Activated CD8-positive, alpha-beta memory T cell treated with anti-CD3 and anti-CD28 coated beads, Interleukin-2, amount 10 ng/mL, durations not matched to agents 7 days and 5 days (primary cell): ENCODE results near the gene AMN. TPM values are rescaled to one million over a fixed set of nuclear protein-coding genes. Genes with fewer than 3 reads are reported as not detected.
"Not testable (repeated sequence)": the region's sequence is repeated elsewhere in the genome, so short reads cannot be mapped to it uniquely, and the experiment has no call there.

ENCODE experiments used
- ATAC-seq: fragments of 150-1000 bp; cut with Tn5 transposase; one replicate; pipeline ENCODE4 v1.10.0; 2021; ENCODE audit warnings: moderate library complexity
- CTCF ChIA-PET: fragments of 350-600 bp; sonication (Branson Sonifier 250); formaldehyde crosslinking; loops from one replicate; lab custom pipeline; 2021; ENCODE audit warnings: antibody characterized with exemption; lab: Charles Lee
- DNase-seq: peaks from one replicate; pipeline ENCODE4 v3.0.0-alpha.2; 2020
- H3K27ac Mint-ChIP-seq: one replicate; pipeline ENCODE4 v1.8.0; 2021; ENCODE audit warnings: mild to moderate bottlenecking, mixed read lengths
- H3K27me3 Mint-ChIP-seq: one replicate; pipeline ENCODE4 v1.8.0; 2021; ENCODE audit warnings: mixed read lengths
- H3K36me3 Mint-ChIP-seq: one replicate; pipeline ENCODE4 v1.8.0; 2021; ENCODE audit warnings: mild to moderate bottlenecking, mixed read lengths
- H3K4me1 Mint-ChIP-seq: one replicate; pipeline ENCODE4 v1.8.0; 2021; ENCODE audit warnings: mixed read lengths
- H3K4me3 Mint-ChIP-seq: one replicate; pipeline ENCODE4 v1.8.0; 2021; ENCODE audit warnings: mild to moderate bottlenecking, moderate library complexity, mixed read lengths
- H3K9me3 Mint-ChIP-seq: one replicate; pipeline ENCODE4 v1.8.0; 2022; ENCODE audit warnings: low read depth, mixed read lengths
- total RNA-seq, 2 experiments: library from RNA; stranded (reverse); gene quantifications; one replicate each; pipeline ENCODE4 v1.2.3, GENCODE V29; 2021

The AMN gene
- total RNA-seq, 2 experiments from 2014 or later: 0.35 to 0.53 TPM

DNA sequence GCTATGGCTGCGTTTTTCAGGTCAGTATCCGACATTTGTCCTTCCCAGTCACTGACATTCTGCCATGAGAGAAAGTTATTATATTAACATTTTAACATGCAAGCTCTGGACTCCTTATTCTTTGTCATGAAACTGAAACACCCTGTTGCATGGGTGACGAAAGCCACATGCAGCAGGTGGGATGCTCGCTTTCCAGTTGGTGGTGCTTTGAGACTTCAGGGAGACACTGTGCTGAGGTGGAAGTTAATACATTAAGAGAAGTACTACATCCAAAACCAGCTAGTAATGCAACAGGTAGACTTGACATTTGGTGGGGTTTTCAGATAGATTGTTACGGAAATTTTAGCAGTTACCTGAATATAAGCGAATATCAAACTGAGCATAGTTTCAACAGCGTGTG is 32.8 kb upstream of the AMN start:
- Mint-ChIP-seq H3K27me3 (no peaks in the 10 kb centered on the region), H3K9me3 (no peaks in the 10 kb centered on the region), H3K4me3 (no peak overlapping the region), H3K4me1 (no peaks in the 10 kb centered on the region), H3K36me3 (peaks cover 23% of the 10 kb centered on the region), H3K27ac (no peak overlapping the region)
- ATAC-seq: no peak
- no peak for DNase-seq
- CTCF ChIA-PET: no interaction called here

DNA sequence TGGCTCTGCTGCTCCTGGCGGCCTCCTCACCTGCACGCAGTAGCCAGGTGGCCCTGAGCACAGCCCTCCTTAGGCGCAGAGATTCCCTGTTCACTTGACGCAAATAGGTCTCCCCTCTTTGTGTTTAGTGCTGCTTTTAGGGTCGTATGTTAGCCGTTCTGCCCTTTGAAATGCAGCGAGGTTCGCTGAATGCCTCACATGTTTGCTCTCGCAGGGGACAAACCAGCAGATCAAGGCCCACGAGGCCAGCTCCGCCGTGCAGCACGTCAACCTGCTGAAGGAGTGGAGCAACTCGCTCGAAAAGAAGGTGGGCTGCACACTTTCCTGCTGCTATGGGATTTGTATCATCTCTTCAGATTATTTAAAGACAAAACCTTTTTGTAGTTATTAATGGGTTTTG is 31.4 kb upstream of the AMN start:
- H3K9me3 Mint-ChIP-seq: no peaks in the 10 kb centered on the region
- CTCF ChIA-PET: interaction anchor here (0.8 to 1.0 kb wide), 2 partner anchors 13 to 197 kb away, joined by 3 read pairs; no protein-coding TSS in a partner anchor

DNA sequence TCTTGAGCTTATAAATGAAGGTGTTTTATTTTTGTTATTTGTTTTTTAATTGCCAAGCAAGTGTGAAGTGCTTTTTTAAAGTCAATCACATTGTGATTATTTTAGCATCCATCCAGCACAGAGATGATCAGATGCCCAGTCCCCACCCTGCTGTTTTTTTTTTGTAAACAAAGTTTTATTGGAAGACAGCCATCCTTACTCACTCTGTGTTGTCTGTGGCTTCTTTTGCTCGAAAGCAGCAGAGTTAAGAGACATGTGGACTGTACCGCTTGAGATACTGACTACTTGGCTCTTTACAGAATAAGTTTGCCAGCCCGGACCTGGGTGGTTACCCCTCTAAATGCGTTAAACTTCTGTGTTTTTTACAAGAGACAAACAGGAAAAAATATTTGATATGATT is 30.9 kb upstream of the AMN start:
- no peak for DNase-seq
- H3K36me3 Mint-ChIP-seq: peaks cover 27% of the 10 kb centered on the region
- no peak overlapping the region for H3K4me3 Mint-ChIP-seq
- no peaks in the 10 kb centered on the region for H3K9me3 Mint-ChIP-seq
- H3K27ac Mint-ChIP-seq: no peak overlapping the region
- H3K4me1 Mint-ChIP-seq: no peaks in the 10 kb centered on the region
- H3K27me3 Mint-ChIP-seq: no peaks in the 10 kb centered on the region
- ATAC-seq: no peak
- CTCF ChIA-PET: interaction anchor here (0.8 to 1.0 kb wide), 2 partner anchors 14 to 197 kb away, joined by 3 read pairs; no protein-coding TSS in a partner anchor

More for the DNA sequence above, 31.4 kb upstream of the AMN start:
- Mint-ChIP-seq H3K27me3 (no peaks in the 10 kb centered on the region), H3K27ac (no peak overlapping the region), H3K4me3 (no peak overlapping the region), H3K4me1 (no peaks in the 10 kb centered on the region), H3K36me3 (peaks cover 31% of the 10 kb centered on the region)
- ATAC-seq (no peak), DNase-seq (no peak)

DNA sequence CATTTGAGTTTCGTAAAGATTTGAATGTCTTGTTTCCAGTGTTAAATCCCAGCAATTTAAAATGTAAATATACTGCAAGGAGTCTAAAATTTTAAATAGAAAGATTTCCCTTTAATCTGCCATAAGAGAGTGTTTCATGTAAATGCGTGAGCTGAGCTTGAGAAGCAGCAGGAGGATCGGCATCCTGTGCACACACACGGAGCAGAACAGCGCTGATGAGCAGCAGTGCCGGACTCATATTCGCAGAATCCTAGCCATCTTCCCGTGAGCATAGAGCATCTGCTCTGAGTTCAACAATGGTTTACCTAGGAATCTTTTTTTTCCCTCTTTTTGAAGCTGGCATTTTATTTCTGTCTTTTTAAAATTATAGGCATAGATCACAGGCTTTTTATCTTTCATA is 29.8 kb upstream of the AMN start:
- Mint-ChIP-seq H3K4me3 (no peak overlapping the region), H3K9me3 (no peaks in the 10 kb centered on the region), H3K36me3 (peaks cover 27% of the 10 kb centered on the region), H3K27me3 (no peaks in the 10 kb centered on the region), H3K4me1 (no peaks in the 10 kb centered on the region), H3K27ac (no peak overlapping the region)
- CTCF ChIA-PET: interaction anchor here (1.1 kb wide), 1 partner anchor 118 kb away, joined by 3 read pairs; no protein-coding TSS in a partner anchor
- DNase-seq (no peak), ATAC-seq (no peak)

DNA sequence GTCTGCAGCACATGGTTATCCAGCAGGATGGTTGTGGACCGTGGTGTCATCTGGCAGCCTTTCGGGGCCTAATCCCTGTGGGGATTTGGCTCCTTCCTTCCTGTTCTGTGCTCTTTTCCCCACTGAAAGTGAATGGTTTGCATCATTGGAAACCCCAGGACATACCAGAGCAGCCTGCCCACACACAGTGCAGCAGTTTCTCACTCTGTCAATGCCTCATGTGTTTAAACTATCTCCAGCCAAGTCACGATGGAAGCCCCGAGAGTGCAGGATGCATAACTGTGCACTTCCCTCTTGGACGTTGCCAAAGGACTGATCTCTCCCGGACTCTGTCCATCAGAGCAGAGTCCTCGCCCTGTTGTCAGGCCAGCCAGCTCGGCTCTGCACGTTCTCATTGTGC is 29.0 kb upstream of the AMN start:
- H3K9me3 Mint-ChIP-seq: no peaks in the 10 kb centered on the region
- H3K27ac Mint-ChIP-seq: no peak overlapping the region
- ATAC-seq (no peak), DNase-seq (no peak)
- peaks cover 26% of the 10 kb centered on the region for H3K36me3 Mint-ChIP-seq
- H3K27me3 Mint-ChIP-seq: no peaks in the 10 kb centered on the region
- peaks cover 3% of the 10 kb centered on the region for H3K4me1 Mint-ChIP-seq
- CTCF ChIA-PET: interaction anchor here (0.6 to 1.1 kb wide), 2 partner anchors 119 to 806 kb away, joined by 3 to 4 read pairs; no protein-coding TSS in a partner anchor
- no peak overlapping the region for H3K4me3 Mint-ChIP-seq

DNA sequence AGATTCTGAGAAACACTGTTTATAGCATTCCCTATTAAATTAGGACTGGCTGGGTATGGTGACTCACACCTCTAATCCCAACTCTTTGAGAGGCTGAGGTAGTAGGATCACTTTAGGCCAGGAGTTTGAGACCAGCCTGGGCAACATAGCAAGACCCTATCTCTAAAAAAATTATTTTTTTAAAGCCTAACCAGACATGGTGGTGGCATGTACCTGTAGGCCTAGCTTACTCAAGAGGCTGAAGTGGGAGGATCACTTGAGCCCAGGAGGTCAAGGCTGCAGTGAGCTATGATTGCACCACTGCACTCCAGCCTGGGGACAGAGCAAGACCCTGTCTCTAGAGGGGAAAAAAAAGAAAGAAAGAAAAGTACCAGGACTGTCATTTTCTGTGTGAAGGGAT is 25.7 kb upstream of the AMN start:
- peaks cover 30% of the 10 kb centered on the region for H3K36me3 Mint-ChIP-seq
- H3K27me3 Mint-ChIP-seq, DNase-seq, ATAC-seq, H3K9me3 Mint-ChIP-seq, H3K27ac Mint-ChIP-seq, H3K4me3 Mint-ChIP-seq: not testable (repeated sequence)
- CTCF ChIA-PET: interaction anchor here (1.1 to 1.5 kb wide), 3 partner anchors 21 to 203 kb away, joined by 3 read pairs; no protein-coding TSS in a partner anchor
- peaks cover 17% of the 10 kb centered on the region for H3K4me1 Mint-ChIP-seq

DNA sequence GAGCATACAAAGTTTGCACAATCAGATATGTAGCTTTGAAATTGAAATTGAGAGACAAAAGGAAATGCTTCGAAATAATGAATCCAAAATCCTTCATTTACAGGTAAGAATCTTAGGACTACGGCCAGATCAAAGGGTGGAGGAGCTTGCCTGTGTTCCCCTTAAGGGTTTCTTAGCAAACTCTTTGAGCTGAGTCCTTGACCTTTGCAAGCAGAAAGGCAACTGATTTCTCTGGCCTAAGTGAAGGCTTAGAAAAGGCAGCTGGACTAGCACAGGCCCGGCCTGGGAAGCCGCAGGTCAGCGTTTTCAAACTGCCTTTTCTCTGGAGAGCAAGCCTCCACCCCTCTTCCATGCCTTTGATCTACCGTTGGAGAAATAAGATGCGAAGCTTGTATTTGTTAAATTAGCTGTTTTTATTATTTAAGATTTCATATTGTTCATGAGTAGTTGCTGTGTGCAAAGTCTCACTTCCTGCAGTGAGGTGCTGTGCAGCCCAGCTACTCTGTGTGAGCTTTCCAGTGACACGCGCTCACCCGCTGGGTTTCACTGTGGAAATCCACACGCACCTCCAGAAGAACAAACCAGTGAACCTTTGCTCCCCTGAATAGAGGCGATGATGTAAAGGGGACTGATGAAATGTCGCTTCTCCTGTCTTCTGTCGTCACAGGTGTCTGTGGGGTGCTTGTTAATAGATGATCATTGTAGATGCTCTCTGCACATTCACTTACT is 25.0 kb upstream of the AMN start:
- Mint-ChIP-seq H3K9me3 (no peaks in the 10 kb centered on the region), H3K4me1 (peaks cover 17% of the 10 kb centered on the region), H3K4me3 (no peak overlapping the region), H3K36me3 (peaks cover 28% of the 10 kb centered on the region), H3K27me3 (no peaks in the 10 kb centered on the region), H3K27ac (no peak overlapping the region)
- DNase-seq (no peak), ATAC-seq (no peak)
- CTCF ChIA-PET: interaction anchor here (1.5 kb wide), 2 partner anchors 203 to 204 kb away, joined by 3 read pairs; no protein-coding TSS in a partner anchor

DNA sequence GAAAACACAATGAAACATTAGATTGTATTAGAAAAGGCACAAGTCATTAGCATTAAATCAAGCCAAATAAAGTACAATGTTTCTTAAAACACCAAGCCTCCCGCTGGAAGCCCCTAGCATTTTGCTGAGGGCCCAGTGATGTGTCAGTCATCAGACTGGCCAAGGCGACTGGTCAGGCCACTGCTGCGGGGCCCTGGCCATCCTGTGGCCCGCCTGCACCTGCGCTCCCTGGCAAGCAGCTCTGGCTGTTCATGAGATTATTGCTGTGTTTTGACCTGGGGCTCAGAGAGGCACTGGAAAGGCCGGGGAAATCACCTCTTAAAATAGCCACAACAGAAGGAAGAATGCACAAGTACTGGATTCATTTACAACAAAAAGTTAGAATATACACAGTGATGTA is 24.2 kb upstream of the AMN start:
- CTCF ChIA-PET: no interaction called here
- H3K4me3 Mint-ChIP-seq: no peak overlapping the region
- no peak for ATAC-seq
- no peak for DNase-seq
- peaks cover 27% of the 10 kb centered on the region for H3K36me3 Mint-ChIP-seq
- peak overlapping the region; percentile 38 for H3K27ac Mint-ChIP-seq
- peaks cover 17% of the 10 kb centered on the region for H3K4me1 Mint-ChIP-seq
- no peaks in the 10 kb centered on the region for H3K9me3 Mint-ChIP-seq
- no peaks in the 10 kb centered on the region for H3K27me3 Mint-ChIP-seq

DNA sequence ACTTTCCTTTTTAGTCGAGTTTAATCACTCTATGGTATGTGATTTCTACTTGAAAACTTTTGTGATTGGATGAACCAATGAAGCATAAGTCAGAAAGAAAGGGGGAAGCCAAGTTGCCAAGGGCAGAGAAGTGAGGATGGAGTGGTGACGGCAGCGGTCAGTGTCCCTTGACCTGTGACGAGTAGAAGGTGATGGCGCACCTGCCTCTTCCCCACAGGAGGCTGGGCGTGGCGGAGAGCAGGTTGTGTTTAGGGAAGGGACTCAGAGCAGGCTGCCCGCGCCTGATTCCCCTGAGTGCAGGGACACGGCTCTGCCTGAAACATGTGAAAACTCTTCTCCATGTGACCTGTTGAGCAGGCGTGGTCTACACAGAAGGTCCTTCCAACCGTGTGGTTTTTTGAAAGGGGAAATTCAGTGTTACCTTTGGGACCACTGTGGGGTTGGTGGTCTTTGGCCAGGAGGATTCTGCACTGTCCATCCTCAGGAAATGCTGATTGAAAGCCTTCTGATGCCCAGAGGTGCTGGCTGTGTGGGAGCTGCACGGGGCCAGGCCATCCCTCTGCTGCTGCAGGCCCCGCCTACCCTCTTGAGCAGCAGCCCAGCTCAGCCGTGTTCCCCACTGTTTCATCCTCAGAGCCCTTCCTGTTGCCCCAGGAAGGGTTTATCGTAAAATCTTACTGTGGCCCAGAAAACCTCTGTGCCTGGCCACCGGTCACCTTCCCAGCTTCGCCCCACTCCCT is 23.5 kb upstream of the AMN start:
- no peak for ATAC-seq
- H3K27ac Mint-ChIP-seq: peak overlapping the region; percentile 38
- CTCF ChIA-PET: interaction anchor here (1.2 kb wide), 1 partner anchor 114 kb away, joined by 3 read pairs; no protein-coding TSS in a partner anchor

DNA sequence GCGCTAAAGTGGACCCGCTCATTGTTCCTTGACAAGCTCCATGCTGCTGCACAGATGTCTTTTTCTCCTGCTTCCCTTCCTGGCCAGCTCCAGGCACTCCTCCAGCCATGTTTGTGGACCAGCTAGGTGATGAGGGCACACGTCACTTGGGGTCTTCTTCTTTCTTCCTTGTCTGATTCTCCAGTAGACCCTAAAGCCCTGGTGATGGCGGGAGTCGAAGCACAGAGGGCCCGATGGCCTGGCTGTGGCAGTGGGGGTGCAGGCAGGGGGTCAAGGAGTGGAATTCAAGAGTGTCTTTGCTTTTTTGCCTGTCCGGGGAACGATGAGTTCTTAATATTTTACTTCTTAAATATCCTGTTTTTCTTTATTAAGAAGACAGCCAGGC is 23.0 kb upstream of the AMN start:
- Mint-ChIP-seq H3K27ac (no peak overlapping the region), H3K9me3 (no peaks in the 10 kb centered on the region), H3K27me3 (no peaks in the 10 kb centered on the region), H3K36me3 (peaks cover 29% of the 10 kb centered on the region), H3K4me1 (peaks cover 17% of the 10 kb centered on the region), H3K4me3 (no peak overlapping the region)
- DNase-seq (no peak), ATAC-seq (no peak)
- CTCF ChIA-PET: interaction anchor here (1.2 kb wide), 1 partner anchor 115 kb away, joined by 3 read pairs; no protein-coding TSS in a partner anchor

More for the DNA sequence above, 23.5 kb upstream of the AMN start:
- no peak for DNase-seq
- H3K4me1 Mint-ChIP-seq: peaks cover 17% of the 10 kb centered on the region
- no peaks in the 10 kb centered on the region for H3K9me3 Mint-ChIP-seq
- H3K36me3 Mint-ChIP-seq: peaks cover 29% of the 10 kb centered on the region
- H3K4me3 Mint-ChIP-seq: no peak overlapping the region
- no peaks in the 10 kb centered on the region for H3K27me3 Mint-ChIP-seq

DNA sequence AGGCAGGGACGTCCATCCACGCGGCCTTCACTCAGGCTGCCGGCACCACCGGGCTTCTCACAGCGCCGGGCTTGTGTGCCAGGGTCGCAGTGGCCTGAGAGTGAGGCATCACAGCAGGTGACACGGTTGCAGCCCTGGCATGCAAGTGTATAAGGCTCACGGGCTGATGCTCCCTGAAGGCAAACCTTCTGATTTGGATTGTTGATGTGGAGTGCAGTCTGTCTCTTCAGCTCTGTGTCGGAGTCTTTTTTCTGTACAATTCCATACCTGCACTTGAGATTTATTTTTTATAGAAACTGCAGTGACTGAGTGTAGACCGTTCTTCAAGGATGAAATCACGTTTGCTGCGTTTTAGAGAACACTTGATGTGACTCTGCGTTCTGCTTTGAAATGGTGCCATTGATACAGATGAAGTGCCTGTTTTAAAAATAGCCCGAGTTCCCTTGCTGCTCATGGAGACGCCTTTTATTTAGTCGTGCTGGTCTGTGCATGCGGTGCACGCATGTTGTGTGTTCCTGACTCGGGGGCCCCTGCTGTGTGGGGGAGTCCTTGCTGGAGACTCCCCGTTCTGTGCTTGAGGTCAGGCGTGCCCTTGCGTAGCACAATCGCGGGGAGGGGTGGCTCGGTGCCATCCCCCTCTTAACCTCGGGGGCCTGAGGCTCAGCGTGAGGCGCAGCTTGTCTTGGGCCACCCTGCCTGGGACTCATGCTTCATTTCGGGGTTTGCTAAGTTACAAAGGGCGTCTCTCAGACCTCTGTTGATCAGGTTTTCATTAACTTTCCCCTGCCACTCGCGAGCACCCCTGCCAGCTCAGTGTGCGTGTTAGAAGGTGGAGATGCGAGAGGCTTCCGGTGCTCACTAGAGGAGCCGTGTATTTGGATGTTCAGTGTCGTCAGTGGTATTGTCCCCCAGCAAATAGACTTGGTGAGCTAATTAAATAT is 21.6 kb upstream of the AMN start:
- DNase-seq (no peak), ATAC-seq (peak; percentile 58)
- peaks cover 25% of the 10 kb centered on the region for H3K36me3 Mint-ChIP-seq
- peaks cover 17% of the 10 kb centered on the region for H3K4me1 Mint-ChIP-seq
- no peaks in the 10 kb centered on the region for H3K9me3 Mint-ChIP-seq
- CTCF ChIA-PET: interaction anchor here (1.3 to 1.6 kb wide), 3 partner anchors 17 to 174 kb away, joined by 3 to 4 read pairs (median 3); no protein-coding TSS in a partner anchor
- H3K4me3 Mint-ChIP-seq: no peak overlapping the region
- H3K27ac Mint-ChIP-seq: peak overlapping the region; percentile 78
- no peaks in the 10 kb centered on the region for H3K27me3 Mint-ChIP-seq

DNA sequence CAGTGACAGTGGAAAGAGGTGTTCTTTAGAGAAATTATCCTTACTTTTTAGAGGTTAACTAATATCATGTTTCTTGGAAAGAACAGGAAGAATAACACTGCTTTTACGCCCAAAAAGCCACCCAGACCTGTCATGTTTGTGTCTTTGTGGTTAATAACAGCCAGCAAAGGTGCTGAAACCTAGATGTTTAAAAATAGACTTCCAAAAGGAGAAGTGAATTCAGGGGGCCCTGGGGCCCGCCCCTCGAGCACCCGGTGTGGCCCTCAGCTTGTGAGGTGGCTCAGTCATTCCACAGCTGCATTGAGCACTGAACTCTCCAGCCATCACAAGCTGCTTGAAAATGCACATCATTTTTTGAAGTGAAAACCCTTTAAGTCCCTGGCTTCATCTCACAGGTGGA is 20.8 kb upstream of the AMN start:
- no peaks in the 10 kb centered on the region for H3K9me3 Mint-ChIP-seq
- H3K4me3 Mint-ChIP-seq: no peak overlapping the region
- DNase-seq (no peak), ATAC-seq (no peak)
- H3K36me3 Mint-ChIP-seq: peaks cover 25% of the 10 kb centered on the region
- H3K27me3 Mint-ChIP-seq: no peaks in the 10 kb centered on the region
- H3K4me1 Mint-ChIP-seq: peaks cover 17% of the 10 kb centered on the region
- CTCF ChIA-PET: interaction anchor here (1.3 to 1.6 kb wide), 3 partner anchors 17 to 173 kb away, joined by 3 to 4 read pairs (median 3); no protein-coding TSS in a partner anchor
- peak overlapping the region; percentile 78 for H3K27ac Mint-ChIP-seq
